Caco-2 (cell line): ENCODE measurements around the gene PUM1. TPM values are rescaled to one million over a fixed set of nuclear protein-coding genes. Genes with fewer than 3 reads are reported as not detected.

Experiments used
- BruUV-seq: library from RNA; stranded (reverse); fragments of 400-500 nt; replicated peaks from 2 replicates; lab custom pipeline; 2021; lab: Mats Ljungman, UMichigan
- CTCF ChIA-PET: fragments of 300-600 bp; sonication (Branson Sonifier 250); formaldehyde crosslinking; loops from one replicate; lab custom pipeline; 2022; ENCODE audit warnings: antibody characterized with exemption; lab: Charles Lee
- POLR2A ChIA-PET: fragments of 300-600 bp; sonication (Branson Sonifier 250); formaldehyde crosslinking; loops from one replicate; lab custom pipeline; 2022; ENCODE audit warnings: antibody characterized with exemption; lab: Charles Lee
- DNase-seq, 2 experiments: peaks; one replicate each; pipeline versions ENCODE4 v3.0.0 to v3.0.0-alpha.2; 2020 to 2022
- H3K27me3 ChIP-seq: replicated peaks from 2 replicates; pipeline ENCODE4 v1.6.0; 2011; ENCODE audit warnings: low read length; ENCODE audit not compliant: control insufficient read depth, insufficient read depth
- H3K36me3 ChIP-seq: 2 replicates; pipeline ENCODE4 v1.5.1; 2011; ENCODE audit warnings: low read length; ENCODE audit not compliant: control insufficient read depth, insufficient read depth
- H3K4me1 ChIP-seq: fragments of 250-450 bp; sonication (Bioruptor Pico); 2 replicates; pipeline ENCODE4 v1.5.1; 2020; ENCODE audit warnings: mild to moderate bottlenecking
- H3K4me3 ChIP-seq: 2 replicates; pipeline ENCODE4 v1.5.1; 2011; ENCODE audit warnings: low read depth, mild to moderate bottlenecking, control low read depth, low read length
- H3K9me3 ChIP-seq: fragments of 250-450 bp; sonication (Bioruptor Pico); 2 replicates; pipeline ENCODE4 v1.5.1; 2020; ENCODE audit warnings: mild to moderate bottlenecking, moderate library complexity
- H3K27ac Mint-ChIP-seq: one replicate; pipeline ENCODE4 v1.8.0; 2022; ENCODE audit warnings: mixed read lengths; ENCODE audit not compliant: unreplicated experiment
- H3K27me3 Mint-ChIP-seq: one replicate; pipeline ENCODE4 v1.8.0; 2022; ENCODE audit warnings: mixed read lengths; ENCODE audit not compliant: insufficient read depth, unreplicated experiment
- H3K36me3 Mint-ChIP-seq: one replicate; pipeline ENCODE4 v1.8.0; 2022; ENCODE audit warnings: mild to moderate bottlenecking, mixed read lengths; ENCODE audit not compliant: insufficient read depth, unreplicated experiment
- H3K4me1 Mint-ChIP-seq: one replicate; pipeline ENCODE4 v1.8.0; 2022; ENCODE audit warnings: low read depth, mixed read lengths; ENCODE audit not compliant: unreplicated experiment
- H3K4me3 Mint-ChIP-seq: one replicate; pipeline ENCODE4 v1.8.0; 2022; ENCODE audit warnings: mild to moderate bottlenecking, moderate library complexity, mixed read lengths; ENCODE audit not compliant: unreplicated experiment
- H3K9me3 Mint-ChIP-seq: one replicate; pipeline ENCODE4 v1.8.0; 2022; ENCODE audit warnings: mixed read lengths; ENCODE audit not compliant: unreplicated experiment
- intact Hi-C: fragments of 100-400 bp; cut with micrococcal nuclease; formaldehyde crosslinking; loops from one replicate; pipeline ENCODE4 v1.10.0; 2022; ENCODE audit not compliant: unreplicated experiment
- total RNA-seq: library from RNA; stranded (reverse); gene quantifications from 2 replicates; pipeline ENCODE4 v1.2.3, GENCODE V29; 2022
- TF ChIP-seq, protein P1 (sequence below), 2 experiments: fragments of 200-600 bp in 1 of 2; IDR thresholded peaks; 1 replicate in 1 of 2; 2 replicates in 1 of 2; pipeline versions ENCODE4 v1.5.1 to v1.8.0; 2011 to 2022; ENCODE audit warnings: antibody characterized with exemption in 1 of 2, control low read depth in 1 of 2, inconsistent platforms in 1 of 2, low read depth in 1 of 2, low read length in 1 of 2, mild to moderate bottlenecking in 1 of 2, moderate library complexity in 1 of 2; ENCODE audit not compliant: insufficient read depth in 1 of 2, severe bottlenecking in 1 of 2, unreplicated experiment in 1 of 2

The PUM1 gene
- total RNA-seq, 1 experiment from 2014 or later, result 93.7 TPM

DNA sequence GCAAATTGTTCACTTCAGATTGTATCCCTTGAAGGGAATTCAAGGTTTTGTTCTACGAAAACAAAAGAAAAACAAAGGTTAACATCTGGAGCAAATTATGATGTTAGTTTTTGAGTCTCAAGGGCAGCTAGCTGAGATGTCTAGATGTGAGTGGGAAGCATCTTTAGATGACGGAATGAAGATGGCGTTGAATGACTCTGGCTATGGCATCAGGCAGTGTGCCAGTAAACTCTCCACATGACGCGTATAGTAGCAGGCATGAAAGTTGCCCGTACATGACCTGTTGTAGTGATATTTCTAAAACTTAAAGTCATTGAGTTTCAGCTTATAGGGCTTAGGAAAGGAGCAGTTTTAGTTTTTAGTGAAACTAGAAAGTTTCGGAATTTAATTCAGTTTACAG, 144.7 kb downstream of the PUM1 start:
- H3K36me3 Mint-ChIP-seq, result no peaks in the 10 kb centered on the region
- no peaks in the 10 kb centered on the region for H3K4me1 ChIP-seq
- H3K9me3 ChIP-seq, result no peaks in the 10 kb centered on the region
- no TSS peak for BruUV-seq
- TF ChIP-seq, protein P1, sequence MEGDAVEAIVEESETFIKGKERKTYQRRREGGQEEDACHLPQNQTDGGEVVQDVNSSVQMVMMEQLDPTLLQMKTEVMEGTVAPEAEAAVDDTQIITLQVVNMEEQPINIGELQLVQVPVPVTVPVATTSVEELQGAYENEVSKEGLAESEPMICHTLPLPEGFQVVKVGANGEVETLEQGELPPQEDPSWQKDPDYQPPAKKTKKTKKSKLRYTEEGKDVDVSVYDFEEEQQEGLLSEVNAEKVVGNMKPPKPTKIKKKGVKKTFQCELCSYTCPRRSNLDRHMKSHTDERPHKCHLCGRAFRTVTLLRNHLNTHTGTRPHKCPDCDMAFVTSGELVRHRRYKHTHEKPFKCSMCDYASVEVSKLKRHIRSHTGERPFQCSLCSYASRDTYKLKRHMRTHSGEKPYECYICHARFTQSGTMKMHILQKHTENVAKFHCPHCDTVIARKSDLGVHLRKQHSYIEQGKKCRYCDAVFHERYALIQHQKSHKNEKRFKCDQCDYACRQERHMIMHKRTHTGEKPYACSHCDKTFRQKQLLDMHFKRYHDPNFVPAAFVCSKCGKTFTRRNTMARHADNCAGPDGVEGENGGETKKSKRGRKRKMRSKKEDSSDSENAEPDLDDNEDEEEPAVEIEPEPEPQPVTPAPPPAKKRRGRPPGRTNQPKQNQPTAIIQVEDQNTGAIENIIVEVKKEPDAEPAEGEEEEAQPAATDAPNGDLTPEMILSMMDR (IDR thresholded peaks at IDR 0.05; ENCODE audit: insufficient read depth in 1 of 2, low read depth in 1 of 2, low read length in 1 of 2, severe bottlenecking in 1 of 2, unreplicated experiment in 1 of 2), result no peak
- H3K27ac Mint-ChIP-seq, result no peak overlapping the region
- no peaks in the 10 kb centered on the region for H3K36me3 ChIP-seq
- POLR2A ChIA-PET, result no interaction called here
- no peaks in the 10 kb centered on the region for H3K9me3 Mint-ChIP-seq
- no peaks in the 10 kb centered on the region for H3K27me3 Mint-ChIP-seq
- H3K4me3 ChIP-seq, result no peak overlapping the region
- intact Hi-C loops, result no loop called here
- no peaks in the 10 kb centered on the region for H3K4me1 Mint-ChIP-seq
- no peak for DNase-seq
- CTCF ChIA-PET, result no interaction called here
- no peak overlapping the region for H3K4me3 Mint-ChIP-seq
- H3K27me3 ChIP-seq, result no peaks in the 10 kb centered on the region

DNA sequence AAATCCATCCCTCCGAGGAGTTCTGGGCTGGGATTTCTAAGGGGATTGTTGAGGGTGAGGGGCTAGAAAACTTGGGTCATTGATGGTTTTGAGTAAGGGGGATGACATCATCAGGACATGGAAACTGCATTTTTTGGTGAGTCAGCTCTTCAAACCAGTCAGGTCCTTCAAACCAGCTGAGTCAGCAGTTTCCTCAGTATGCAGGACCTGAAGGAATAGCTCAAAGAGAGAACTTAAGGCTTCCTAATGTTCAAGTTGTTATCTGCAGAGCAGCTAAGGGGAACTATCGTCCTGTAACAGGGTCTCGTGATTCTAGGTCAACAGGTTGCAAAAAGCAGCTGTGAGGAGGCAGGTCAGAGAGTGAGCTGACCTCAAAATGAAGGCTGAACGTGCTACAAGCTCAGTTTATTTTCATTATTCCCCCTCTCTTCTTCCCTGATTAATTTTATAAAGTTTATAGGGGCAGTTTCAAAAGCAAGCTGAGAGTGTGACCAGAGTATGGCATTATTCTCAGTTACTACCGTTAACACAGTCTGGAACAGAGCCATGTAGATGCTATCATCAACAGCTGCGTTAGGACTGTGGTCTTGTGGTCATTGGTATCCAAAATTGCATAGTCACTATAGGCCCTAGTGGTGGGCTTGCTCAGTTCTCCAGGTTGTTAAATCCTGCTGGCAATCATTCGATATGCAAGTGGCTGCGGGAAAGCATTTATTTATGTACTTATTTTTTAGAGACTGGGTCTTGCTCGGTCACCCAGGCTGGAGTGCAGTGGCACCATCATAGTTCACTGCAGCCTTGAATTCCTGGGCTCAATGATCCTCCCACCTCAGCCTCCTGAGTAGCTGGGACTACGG, 146.3 kb downstream of the PUM1 start:
- Histone ChIP-seq H3K4me3 (no peak overlapping the region), H3K9me3 (no peaks in the 10 kb centered on the region), H3K4me1 (no peaks in the 10 kb centered on the region), H3K27me3 (no peaks in the 10 kb centered on the region), H3K36me3 (no peaks in the 10 kb centered on the region)
- Mint-ChIP-seq H3K4me1 (no peaks in the 10 kb centered on the region), H3K36me3 (no peaks in the 10 kb centered on the region), H3K27ac (no peak overlapping the region), H3K9me3 (no peaks in the 10 kb centered on the region), H3K27me3 (no peaks in the 10 kb centered on the region), H3K4me3 (no peak overlapping the region)
- ChIA-PET CTCF (interaction anchor here (0.5 to 0.8 kb wide), 2 partner anchors 137 to 262 kb away, joined by 3 to 6 read pairs; no protein-coding TSS in a partner anchor), POLR2A (no interaction called here)
- BruUV-seq, result no TSS peak
- intact Hi-C loops, result no loop called here
- DNase-seq, result no peak
- TF ChIP-seq, protein P1 (IDR thresholded peaks at IDR 0.05; ENCODE audit: insufficient read depth in 1 of 2, low read depth in 1 of 2, low read length in 1 of 2, severe bottlenecking in 1 of 2, unreplicated experiment in 1 of 2), result no peak

DNA sequence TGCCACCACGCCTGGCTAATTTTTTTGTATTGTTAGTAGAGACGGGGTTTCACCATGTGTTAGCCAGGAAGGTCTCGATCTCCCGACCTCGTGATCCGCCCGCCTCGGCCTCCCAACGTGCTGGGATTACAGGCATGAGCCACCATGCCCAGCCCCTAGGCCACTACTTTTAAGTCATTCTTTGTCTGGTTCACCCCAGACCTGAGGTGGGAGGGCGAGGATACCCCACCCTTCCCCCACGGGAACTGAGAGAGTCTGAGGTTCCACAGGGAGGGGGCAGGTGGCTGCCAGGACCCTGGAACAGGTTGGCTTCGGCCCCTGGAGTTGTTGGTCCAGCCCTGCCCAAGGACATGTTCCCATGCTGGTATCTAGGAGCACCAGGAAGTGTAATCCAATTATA, 149.2 kb downstream of the PUM1 start:
- H3K4me3 ChIP-seq, result no peak overlapping the region
- no peaks in the 10 kb centered on the region for H3K9me3 ChIP-seq
- Mint-ChIP-seq H3K4me3 (no peak overlapping the region), H3K27ac (no peak overlapping the region), H3K4me1 (no peaks in the 10 kb centered on the region), H3K27me3 (no peaks in the 10 kb centered on the region), H3K36me3 (no peaks in the 10 kb centered on the region), H3K9me3 (no peaks in the 10 kb centered on the region)
- ChIA-PET POLR2A (no interaction called here), CTCF (no interaction called here)
- intact Hi-C loops, result no loop called here
- TF ChIP-seq, protein P1 (IDR thresholded peaks at IDR 0.05; ENCODE audit: insufficient read depth in 1 of 2, low read depth in 1 of 2, low read length in 1 of 2, severe bottlenecking in 1 of 2, unreplicated experiment in 1 of 2), result no peak
- H3K27me3 ChIP-seq, result no peaks in the 10 kb centered on the region
- H3K36me3 ChIP-seq, result no peaks in the 10 kb centered on the region
- no peak for DNase-seq
- no peaks in the 10 kb centered on the region for H3K4me1 ChIP-seq
- BruUV-seq, result no TSS peak
